ENCODE measurements around the gene CIAO2B.

CIAO2B gene

DNA sequence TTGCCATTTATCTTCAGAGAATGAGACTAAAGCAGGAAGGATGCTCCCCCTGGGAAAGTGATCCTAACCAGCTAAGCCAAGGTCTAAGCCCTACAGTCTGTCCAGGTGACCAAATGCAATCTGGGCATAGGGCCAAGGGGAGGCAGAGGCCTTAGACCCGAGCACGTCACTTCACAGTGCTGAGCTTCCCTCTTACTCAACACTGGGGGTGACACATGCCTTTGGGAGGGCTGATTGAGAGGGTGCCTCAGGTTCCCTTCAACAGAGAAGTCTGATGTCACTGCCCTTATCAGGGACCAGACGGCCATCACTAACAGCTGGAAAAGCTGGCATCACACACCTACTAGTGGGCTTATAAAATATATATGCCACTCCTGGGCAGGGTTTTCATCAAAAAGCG is 4.0 kb downstream of the CIAO2B start:
- H3K9ac ChIP-seq (ENCODE audit: low read length): no peak overlapping the region
- H3K18ac ChIP-seq (ENCODE audit: low read length): no peak overlapping the region
- H2AK5ac ChIP-seq (ENCODE audit: low read length): no peak overlapping the region
- H3K4ac ChIP-seq (ENCODE audit: low read depth, low read length): no peak overlapping the region
- no peak overlapping the region for H3K23ac ChIP-seq (ENCODE audit: low read length)
- peaks cover 5% of the 10 kb centered on the region for H3K4me1 ChIP-seq (ENCODE audit: control insufficient read depth, low read depth, low read length)
- H2BK15ac ChIP-seq (replicated peaks; ENCODE audit: low read depth): no peak overlapping the region
- no peak overlapping the region for H4K8ac ChIP-seq (ENCODE audit: low read depth, low read length)
- peaks cover 15% of the 10 kb centered on the region for H3K27me3 ChIP-seq (ENCODE audit: insufficient read depth, low read length, poor library complexity)
- H3K4me3 ChIP-seq (ENCODE audit: low read length): no peak overlapping the region
- H3K79me1 ChIP-seq (ENCODE audit: low read length): peaks cover 6% of the 10 kb centered on the region
- no peak overlapping the region for H4K5ac ChIP-seq (ENCODE audit: low read length)
- no peaks in the 10 kb centered on the region for H3K79me2 ChIP-seq (ENCODE audit: control insufficient read depth, insufficient read depth, low read length)
- H2BK5ac ChIP-seq (ENCODE audit: low read length): no peak overlapping the region
- H2BK120ac ChIP-seq (ENCODE audit: low read depth, low read length): no peak overlapping the region
- no peak overlapping the region for H3K4me2 ChIP-seq (ENCODE audit: low read length)
- DNase-seq: no peak
- no CpG with 5 or more reads among the region's 4 CpGs for WGBS (ENCODE audit: extremely low coverage, insufficient coverage, low lambda C conversion rate)
- H3K27ac ChIP-seq (ENCODE audit: low read depth, low read length): no peak overlapping the region
- no peaks in the 10 kb centered on the region for H3K36me3 ChIP-seq (ENCODE audit: control insufficient read depth, insufficient read depth, low read length)
- no peak overlapping the region for H3K56ac ChIP-seq (ENCODE audit: low read length)

DNA sequence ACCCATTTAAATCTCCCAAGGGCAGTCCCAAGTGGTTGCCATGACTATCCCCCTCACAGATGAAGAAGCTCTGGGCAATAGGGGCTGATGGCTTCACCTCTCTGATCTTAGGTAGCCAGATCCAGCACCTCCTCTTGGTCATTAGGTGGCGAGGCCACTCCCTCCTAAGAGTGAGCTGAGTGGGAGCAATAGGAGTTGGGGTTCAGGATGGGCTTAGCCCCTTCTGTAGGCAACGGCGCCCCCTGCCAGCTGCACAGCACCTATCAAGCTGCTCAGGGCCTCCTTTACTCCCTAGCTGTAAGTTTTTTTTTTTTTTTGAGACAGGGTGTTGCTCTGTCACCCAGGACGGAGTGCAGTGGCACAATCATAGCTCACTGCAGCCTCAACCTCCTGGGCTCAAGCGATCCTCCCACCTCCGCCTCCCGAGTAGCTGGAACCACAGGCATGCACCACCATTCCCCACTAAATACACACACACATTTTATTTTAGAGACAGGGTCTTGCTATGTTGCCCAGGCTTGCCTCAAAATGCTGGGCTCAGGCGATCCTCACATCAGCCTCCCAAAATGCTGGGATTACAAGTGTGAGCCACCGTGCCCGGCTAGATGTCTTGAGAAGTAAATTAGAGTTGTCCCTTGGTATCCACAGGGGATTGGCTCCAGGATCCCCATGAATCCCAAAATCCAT is 5.4 kb downstream of the CIAO2B start:
- H4K8ac ChIP-seq (ENCODE audit: low read depth, low read length): no peak overlapping the region
- no peaks in the 10 kb centered on the region for H3K36me3 ChIP-seq (ENCODE audit: control insufficient read depth, insufficient read depth, low read length)
- H4K5ac ChIP-seq (ENCODE audit: low read length): no peak overlapping the region
- H2BK15ac ChIP-seq (replicated peaks; ENCODE audit: low read depth): no peak overlapping the region
- no peak overlapping the region for H3K4me2 ChIP-seq (ENCODE audit: low read length)
- no peaks in the 10 kb centered on the region for H3K79me2 ChIP-seq (ENCODE audit: control insufficient read depth, insufficient read depth, low read length)
- H3K56ac ChIP-seq (ENCODE audit: low read length): no peak overlapping the region
- H3K27me3 ChIP-seq (ENCODE audit: insufficient read depth, low read length, poor library complexity): peaks cover 18% of the 10 kb centered on the region
- no peak overlapping the region for H3K27ac ChIP-seq (ENCODE audit: low read depth, low read length)
- H3K79me1 ChIP-seq (ENCODE audit: low read length): peaks cover 6% of the 10 kb centered on the region
- no peak overlapping the region for H2BK5ac ChIP-seq (ENCODE audit: low read length)
- peak; percentile 42 for DNase-seq
- no peak overlapping the region for H3K4me3 ChIP-seq (ENCODE audit: low read length)
- no peak overlapping the region for H3K18ac ChIP-seq (ENCODE audit: low read length)
- no peak overlapping the region for H3K23ac ChIP-seq (ENCODE audit: low read length)
- H3K9ac ChIP-seq (ENCODE audit: low read length): no peak overlapping the region
- H2AK5ac ChIP-seq (ENCODE audit: low read length): no peak overlapping the region
- H3K4ac ChIP-seq (ENCODE audit: low read depth, low read length): no peak overlapping the region
- H2BK120ac ChIP-seq (ENCODE audit: low read depth, low read length): no peak overlapping the region
- H3K4me1 ChIP-seq (ENCODE audit: control insufficient read depth, low read depth, low read length): peaks cover 5% of the 10 kb centered on the region
- WGBS (ENCODE audit: extremely low coverage, insufficient coverage, low lambda C conversion rate): no CpG with 5 or more reads among the region's 10 CpGs

DNA sequence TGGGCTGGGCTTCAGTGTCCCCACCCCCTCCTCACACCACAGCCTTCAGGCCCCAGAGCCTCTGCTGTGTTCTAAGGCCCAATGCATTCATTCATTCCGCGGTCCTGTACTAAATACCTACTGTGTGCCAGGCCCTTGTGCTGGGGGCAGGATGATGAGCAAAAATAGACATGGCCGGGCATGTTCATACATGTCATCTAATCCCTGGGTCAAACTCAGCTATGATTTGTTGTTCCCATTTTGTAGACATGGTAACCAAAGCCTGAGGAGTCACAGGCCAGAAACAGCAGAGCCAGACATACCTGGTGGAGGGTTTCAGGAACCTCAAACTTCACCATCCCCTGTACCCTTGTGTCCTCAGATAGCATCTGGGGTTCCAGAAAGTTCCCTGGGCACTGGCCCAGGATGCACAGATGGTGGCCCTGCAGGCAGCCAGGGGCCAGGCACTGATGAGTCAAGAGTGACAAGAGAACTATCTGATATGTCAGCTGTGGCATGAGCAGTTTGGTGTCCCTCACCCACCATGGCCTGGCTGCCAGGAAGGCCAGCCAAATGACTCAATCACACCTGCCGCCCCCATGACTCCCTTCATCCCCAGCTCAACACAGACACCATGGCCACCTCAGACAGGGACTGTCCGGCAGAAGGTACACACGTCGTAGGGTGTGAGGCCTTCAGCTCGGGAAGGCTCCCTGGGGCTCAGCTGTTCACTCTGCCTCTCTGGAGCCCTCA is 6.1 kb downstream of the CIAO2B start:
- WGBS (ENCODE audit: extremely low coverage, insufficient coverage, low lambda C conversion rate): no CpG with 5 or more reads among the region's 8 CpGs

DNA sequence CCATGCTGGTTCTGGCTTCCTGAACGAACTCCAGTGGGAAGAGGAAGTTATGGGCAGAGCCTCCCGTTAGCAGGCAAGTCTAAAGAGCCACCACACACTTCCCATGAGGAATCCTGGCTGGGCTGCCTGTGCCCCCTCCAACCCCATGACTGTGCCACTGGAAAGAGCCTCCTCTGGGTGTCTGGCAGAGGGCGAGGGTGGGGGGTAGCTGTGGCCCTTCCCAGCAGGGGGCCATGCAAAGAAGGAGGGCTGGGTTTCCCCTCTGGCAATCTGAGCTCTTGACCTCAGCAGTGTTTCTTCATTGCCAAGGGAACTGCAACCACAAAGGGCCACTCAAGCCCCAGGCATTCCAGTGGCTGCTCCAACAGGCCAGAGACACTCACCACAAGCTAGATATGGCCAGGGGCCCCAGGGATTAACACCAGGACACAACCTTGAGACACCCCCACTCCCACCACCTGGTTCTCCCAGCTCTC is 7.2 kb downstream of the CIAO2B start:
- Histone ChIP-seq H3K4me3 (ENCODE audit: low read length) (no peak overlapping the region), H2BK5ac (ENCODE audit: low read length) (no peak overlapping the region), H4K5ac (ENCODE audit: low read length) (no peak overlapping the region), H3K79me1 (ENCODE audit: low read length) (no peaks in the 10 kb centered on the region), H4K8ac (ENCODE audit: low read depth, low read length) (no peak overlapping the region), H2BK120ac (ENCODE audit: low read depth, low read length) (no peak overlapping the region), H3K56ac (ENCODE audit: low read length) (no peak overlapping the region), H3K79me2 (ENCODE audit: control insufficient read depth, insufficient read depth, low read length) (no peaks in the 10 kb centered on the region), H3K18ac (ENCODE audit: low read length) (no peak overlapping the region), H2AK5ac (ENCODE audit: low read length) (no peak overlapping the region), H3K9ac (ENCODE audit: low read length) (no peak overlapping the region), H3K4me2 (ENCODE audit: low read length) (no peak overlapping the region), H3K4ac (ENCODE audit: low read depth, low read length) (no peak overlapping the region), H3K23ac (ENCODE audit: low read length) (no peak overlapping the region), H3K36me3 (ENCODE audit: control insufficient read depth, insufficient read depth, low read length) (no peaks in the 10 kb centered on the region), H3K4me1 (ENCODE audit: control insufficient read depth, low read depth, low read length) (no peaks in the 10 kb centered on the region), H3K27ac (ENCODE audit: low read depth, low read length) (no peak overlapping the region), H2BK15ac (replicated peaks; ENCODE audit: low read depth) (no peak overlapping the region), H3K27me3 (ENCODE audit: insufficient read depth, low read length, poor library complexity) (peaks cover 18% of the 10 kb centered on the region)
- DNase-seq: peak; percentile 87
- no CpG with 5 or more reads among the region's 3 CpGs for WGBS (ENCODE audit: extremely low coverage, insufficient coverage, low lambda C conversion rate)

More for the DNA sequence above, 6.1 kb downstream of the CIAO2B start:
- Histone ChIP-seq H3K27me3 (ENCODE audit: insufficient read depth, low read length, poor library complexity) (peaks cover 18% of the 10 kb centered on the region), H2BK5ac (ENCODE audit: low read length) (no peak overlapping the region), H3K27ac (ENCODE audit: low read depth, low read length) (no peak overlapping the region), H2BK15ac (replicated peaks; ENCODE audit: low read depth) (no peak overlapping the region), H4K5ac (ENCODE audit: low read length) (no peak overlapping the region), H3K36me3 (ENCODE audit: control insufficient read depth, insufficient read depth, low read length) (no peaks in the 10 kb centered on the region), H2BK120ac (ENCODE audit: low read depth, low read length) (no peak overlapping the region), H3K4ac (ENCODE audit: low read depth, low read length) (no peak overlapping the region), H2AK5ac (ENCODE audit: low read length) (no peak overlapping the region), H3K18ac (ENCODE audit: low read length) (no peak overlapping the region), H3K56ac (ENCODE audit: low read length) (no peak overlapping the region), H3K23ac (ENCODE audit: low read length) (no peak overlapping the region), H3K4me2 (ENCODE audit: low read length) (no peak overlapping the region), H3K79me1 (ENCODE audit: low read length) (no peaks in the 10 kb centered on the region), H3K79me2 (ENCODE audit: control insufficient read depth, insufficient read depth, low read length) (no peaks in the 10 kb centered on the region), H4K8ac (ENCODE audit: low read depth, low read length) (no peak overlapping the region), H3K9ac (ENCODE audit: low read length) (no peak overlapping the region), H3K4me1 (ENCODE audit: control insufficient read depth, low read depth, low read length) (no peaks in the 10 kb centered on the region), H3K4me3 (ENCODE audit: low read length) (no peak overlapping the region)
- DNase-seq: no peak

DNA sequence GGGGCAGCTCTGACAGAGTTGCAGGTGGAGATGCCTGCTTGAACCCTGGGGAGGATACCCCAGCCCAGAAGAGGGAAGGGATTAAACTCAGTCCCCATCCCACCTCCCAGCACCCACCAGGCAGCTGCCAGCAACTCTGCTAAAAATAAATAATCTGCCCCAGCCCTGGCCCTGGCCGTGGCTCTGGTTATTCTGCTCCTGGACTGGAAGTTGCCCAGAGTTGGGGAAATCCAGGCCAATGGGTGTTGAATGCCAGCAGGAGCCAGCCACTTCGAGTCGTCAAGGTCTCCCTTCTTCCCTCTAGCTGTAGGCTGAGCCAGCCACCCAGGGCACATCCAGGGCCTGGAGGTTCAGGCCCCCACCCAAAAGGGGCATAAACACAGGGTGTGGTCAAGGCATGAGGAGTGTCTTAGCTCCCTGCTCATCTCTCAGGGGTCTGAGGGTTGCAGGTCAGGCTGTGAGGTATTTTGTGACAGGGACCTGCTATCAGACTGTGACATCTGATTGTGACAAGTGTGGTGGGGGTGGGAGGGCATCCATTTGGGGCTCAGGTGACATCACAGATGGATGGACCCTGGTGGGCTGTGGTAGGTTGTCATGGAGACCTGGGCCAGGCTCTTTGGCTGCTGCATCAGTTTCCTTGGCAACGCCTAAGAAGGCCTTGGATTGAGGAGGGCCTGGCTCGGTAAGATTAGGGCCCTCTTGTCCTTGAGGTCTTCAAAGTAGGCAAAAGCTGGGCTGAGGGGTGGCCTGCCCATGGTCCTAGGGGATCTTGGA is 7.8 kb downstream of the CIAO2B start:
- no peaks in the 10 kb centered on the region for H3K79me2 ChIP-seq (ENCODE audit: control insufficient read depth, insufficient read depth, low read length)
- H3K9ac ChIP-seq (ENCODE audit: low read length): no peak overlapping the region
- no peak overlapping the region for H2BK120ac ChIP-seq (ENCODE audit: low read depth, low read length)
- no peak overlapping the region for H3K27ac ChIP-seq (ENCODE audit: low read depth, low read length)
- no peak overlapping the region for H4K5ac ChIP-seq (ENCODE audit: low read length)
- H3K79me1 ChIP-seq (ENCODE audit: low read length): no peaks in the 10 kb centered on the region
- no peak overlapping the region for H3K56ac ChIP-seq (ENCODE audit: low read length)
- no peak overlapping the region for H4K8ac ChIP-seq (ENCODE audit: low read depth, low read length)
- no peak overlapping the region for H3K4me3 ChIP-seq (ENCODE audit: low read length)
- no peak overlapping the region for H3K23ac ChIP-seq (ENCODE audit: low read length)
- H3K4me1 ChIP-seq (ENCODE audit: control insufficient read depth, low read depth, low read length): no peaks in the 10 kb centered on the region
- no peak overlapping the region for H3K4ac ChIP-seq (ENCODE audit: low read depth, low read length)
- peaks cover 18% of the 10 kb centered on the region for H3K27me3 ChIP-seq (ENCODE audit: insufficient read depth, low read length, poor library complexity)
- H3K18ac ChIP-seq (ENCODE audit: low read length): no peak overlapping the region
- H3K4me2 ChIP-seq (ENCODE audit: low read length): no peak overlapping the region
- no peaks in the 10 kb centered on the region for H3K36me3 ChIP-seq (ENCODE audit: control insufficient read depth, insufficient read depth, low read length)
- no CpG with 5 or more reads among the region's 5 CpGs for WGBS (ENCODE audit: extremely low coverage, insufficient coverage, low lambda C conversion rate)
- H2BK15ac ChIP-seq (replicated peaks; ENCODE audit: low read depth): no peak overlapping the region
- H2AK5ac ChIP-seq (ENCODE audit: low read length): no peak overlapping the region
- no peak overlapping the region for H2BK5ac ChIP-seq (ENCODE audit: low read length)
- DNase-seq: peak; percentile 30

Measured in mesendoderm (in vitro differentiated cells).